B cell (primary cell): ENCODE results near the gene PFN3.

Source experiments
- CTCF ChIP-seq: fragments of 200-600 bp; IDR thresholded peaks from one replicate; pipeline ENCODE4 v1.8.0; 2022; ENCODE audit warnings: antibody characterized with exemption, mild to moderate bottlenecking
- EZH2 ChIP-seq: IDR thresholded peaks from 2 replicates; pipeline ENCODE4 v1.6.1; 2012; ENCODE audit warnings: borderline replicate concordance, low read depth, mild to moderate bottlenecking, moderate library complexity, low read length; ENCODE audit not compliant: insufficient read depth, poor library complexity, severe bottlenecking

DNA sequence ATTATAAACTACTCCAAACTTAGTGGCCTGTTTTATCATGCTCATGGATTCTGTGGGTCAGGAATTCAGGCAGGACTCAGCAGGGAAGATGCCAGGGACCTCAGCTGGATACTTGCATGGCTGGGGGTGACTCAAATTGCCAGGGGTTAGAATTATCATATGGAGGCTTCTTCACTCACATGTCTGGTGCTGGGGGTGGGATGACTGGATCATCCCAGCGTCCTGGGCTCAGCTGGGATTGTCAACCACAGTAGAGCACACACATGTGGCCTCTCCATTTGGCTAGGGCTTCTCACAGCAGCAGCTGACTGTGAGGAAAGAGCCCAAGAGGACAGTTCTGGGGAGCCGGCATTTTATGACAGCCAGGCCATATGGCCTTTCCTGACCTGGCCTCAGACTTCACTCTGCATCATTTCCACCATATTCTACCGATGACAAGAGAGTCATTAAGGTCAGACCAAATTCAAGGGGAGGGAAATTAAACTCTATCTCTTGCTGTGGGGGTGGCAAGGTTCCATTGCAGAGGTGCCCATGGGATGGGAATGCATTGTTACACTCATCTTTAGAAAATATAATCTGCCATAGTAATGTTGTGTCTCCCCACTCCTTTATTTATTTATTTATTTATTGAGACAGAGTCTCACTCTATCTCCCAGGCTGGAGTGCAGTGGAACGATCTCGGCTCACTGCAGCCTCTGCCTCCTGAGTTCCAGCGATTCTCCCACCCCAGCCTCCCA is 20.8 kb upstream of the PFN3 start:
- no peak for TF ChIP-seq EZH2
- TF ChIP-seq CTCF: no peak
